SKM-1 treated with dmso at 0.1 percent for 144 hours (cell line): ENCODE results near the gene USP13.

Experiments used
- DNase-seq: peaks from one replicate; lab custom pipeline; 2025; ENCODE audit not compliant: unreplicated experiment; lab: John Stamatoyannopoulos, UW

The USP13 gene

GRCh38 chr3:179791793-179792192 is 139.0 kb downstream of the USP13 start:
- DNase-seq = no peak

- no peak for DNase-seq
Measured at GRCh38 chr3:179794355-179794754, 141.5 kb downstream of the USP13 start.

- no peak for DNase-seq
Measured at GRCh38 chr3:179796421-179796820, 143.6 kb downstream of the USP13 start.

- DNase-seq = no peak
Measured at GRCh38 chr3:179797192-179797591, 144.4 kb downstream of the USP13 start.

DNA sequence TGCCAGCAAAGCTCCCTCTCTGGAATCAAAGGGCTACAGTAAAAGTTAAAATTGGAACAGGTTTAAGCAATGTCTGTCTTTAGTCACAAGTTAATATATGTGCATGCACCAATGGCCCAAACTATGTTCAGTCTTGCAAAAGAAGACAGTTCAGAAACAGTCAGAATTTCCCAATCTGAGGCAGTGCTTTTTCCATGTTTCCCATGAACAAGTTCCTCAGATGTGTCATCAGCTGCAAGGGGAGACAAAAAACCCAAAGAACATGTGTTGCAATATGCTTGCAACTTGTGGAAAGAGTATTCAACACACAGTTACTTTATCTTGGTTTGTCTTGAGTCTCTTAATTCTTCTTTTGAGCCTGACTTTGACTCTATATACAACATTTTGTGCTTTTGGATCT is 148.4 kb downstream of the USP13 start:
- DNase-seq = peak; percentile 79

DNA sequence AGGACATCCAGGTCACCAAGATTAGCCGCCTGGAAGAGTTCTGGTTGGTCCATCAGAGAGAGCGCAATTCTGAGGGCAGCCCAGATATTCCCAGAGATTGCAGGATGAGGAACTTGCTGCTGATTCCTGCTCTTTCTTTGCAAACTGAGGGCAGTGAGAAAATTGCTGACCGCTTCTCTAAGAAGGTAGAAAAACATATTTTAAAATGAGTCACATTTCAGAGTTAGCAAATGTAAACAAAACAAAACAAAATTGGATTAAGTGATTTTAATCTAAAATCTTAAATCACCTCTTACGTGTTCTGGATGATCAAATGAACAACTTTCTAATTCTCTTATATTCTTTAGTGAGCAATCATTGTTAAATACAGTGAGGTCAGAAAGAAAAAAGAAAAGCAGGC is 149.0 kb downstream of the USP13 start:
- DNase-seq = no peak

DNA sequence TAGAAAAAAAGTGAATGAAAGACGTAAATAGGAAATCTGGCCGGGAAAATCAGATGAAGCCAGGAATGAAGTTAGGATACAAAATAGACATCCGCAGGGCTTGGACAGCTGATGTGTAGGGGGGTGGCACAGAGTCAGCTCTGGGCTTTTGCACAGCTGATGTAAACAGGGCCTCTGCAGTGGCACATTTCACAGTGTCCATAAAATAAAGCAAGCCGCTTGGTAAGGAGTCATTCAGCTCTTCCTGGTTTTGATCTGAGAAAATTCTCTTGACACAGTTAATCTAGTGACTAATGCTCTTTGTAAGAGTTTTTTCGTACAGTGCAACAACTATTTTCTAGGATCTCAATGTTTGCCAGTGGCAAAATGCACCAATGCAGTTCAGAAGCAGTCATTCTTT is 153.3 kb downstream of the USP13 start:
- no peak for DNase-seq

DNA sequence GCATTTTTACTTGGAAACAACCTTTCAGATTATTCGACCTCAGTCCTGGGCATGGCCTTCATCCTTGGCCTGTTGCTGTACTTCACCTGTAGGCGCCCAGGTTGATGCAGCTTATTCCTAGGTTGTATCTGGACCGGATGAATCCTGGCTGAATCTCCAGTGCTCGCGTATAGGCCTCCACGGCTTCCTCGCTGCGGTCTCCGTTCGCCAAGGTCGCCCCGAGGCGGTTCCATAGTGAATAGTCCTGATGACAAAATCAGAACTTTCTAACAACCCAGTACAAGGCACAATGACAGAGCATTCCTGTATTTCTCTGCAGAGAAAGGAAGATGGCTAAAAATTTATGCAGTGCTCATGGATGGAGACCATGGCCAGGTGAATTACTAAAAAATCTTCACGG is 154.7 kb downstream of the USP13 start:
- no peak for DNase-seq

- no peak for DNase-seq
Measured at GRCh38 chr3:179809639-179810038, 156.8 kb downstream of the USP13 start.

GRCh38 chr3:179811321-179812095 is 158.7 kb downstream of the USP13 start:
- DNase-seq = peak; percentile 73

- DNase-seq = no peak
Measured at GRCh38 chr3:179812096-179812382, 159.2 kb downstream of the USP13 start.

- DNase-seq = no peak
Measured at GRCh38 chr3:179819379-179819778, 166.5 kb downstream of the USP13 start.

GRCh38 chr3:179822296-179822695 is 169.5 kb downstream of the USP13 start:
- DNase-seq = no peak

GRCh38 chr3:179825527-179826246 is 172.8 kb downstream of the USP13 start:
- DNase-seq = no peak

- no peak for DNase-seq
Measured at GRCh38 chr3:179826247-179826637, 173.4 kb downstream of the USP13 start.

- DNase-seq = no peak
Measured at GRCh38 chr3:179828738-179829137, 175.9 kb downstream of the USP13 start.

GRCh38 chr3:179829401-179829800 is 176.6 kb downstream of the USP13 start:
- DNase-seq = no peak

DNA sequence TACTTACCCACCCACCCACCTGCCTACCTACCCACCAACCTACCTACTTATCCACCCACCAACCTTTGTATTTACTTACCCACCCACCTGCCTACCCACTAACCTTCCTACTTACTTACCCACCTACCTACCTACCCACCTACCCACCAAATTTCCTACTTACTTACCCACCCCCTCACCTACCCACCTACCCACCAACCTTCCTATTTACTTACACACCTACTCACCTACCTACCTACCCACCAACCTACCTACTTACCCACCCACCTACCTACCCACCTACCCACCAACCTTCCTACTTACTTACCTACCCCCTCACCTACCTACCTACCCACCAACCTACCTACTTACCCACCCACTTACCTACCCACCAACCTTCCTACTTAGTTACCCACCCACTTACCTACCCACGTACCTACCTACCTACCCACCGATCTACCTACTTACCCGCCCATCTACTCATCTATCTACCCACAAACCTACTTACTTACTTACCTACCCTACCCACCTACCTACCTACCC is 179.6 kb downstream of the USP13 start:
- DNase-seq = no peak

GRCh38 chr3:179833294-179833693 is 180.5 kb downstream of the USP13 start:
- no peak for DNase-seq

DNA sequence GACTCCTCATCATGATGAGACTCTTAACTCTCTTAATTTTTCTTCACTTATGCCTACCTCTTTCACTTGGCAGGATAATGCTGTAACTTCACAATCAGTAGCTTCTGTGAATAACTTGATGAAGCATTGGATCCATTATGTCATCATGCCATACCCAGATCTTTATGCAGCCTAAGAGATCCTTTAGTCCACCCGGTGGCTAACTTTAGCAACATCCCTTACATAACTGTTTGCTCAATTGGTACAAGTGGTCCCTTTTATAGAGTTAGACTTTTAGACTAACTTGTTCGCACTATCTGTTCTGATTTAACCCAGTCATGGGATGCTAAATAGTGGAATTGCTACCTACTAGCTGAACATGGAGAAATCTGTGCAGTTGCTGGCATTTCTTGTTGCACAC is 184.5 kb downstream of the USP13 start:
- DNase-seq = no peak
